H1 (cell line): Measurements from ENCODE around the gene ANKDD1A.

Experiments
- BCL11A ChIP-seq, 2 experiments: IDR thresholded peaks; one replicate each; pipeline ENCODE4 v1.6.1; 2011; ENCODE audit warnings: low read depth in 2 of 2, low read length in 2 of 2, mild to moderate bottlenecking in 2 of 2
- CHD2 ChIP-seq: IDR thresholded peaks from 2 replicates; pipeline ENCODE4 v1.6.1; 2012; ENCODE audit warnings: low read length, improper control_type of control experiment
- CREB1 ChIP-seq: IDR thresholded peaks from 2 replicates; pipeline ENCODE4 v1.6.1; 2012; ENCODE audit warnings: inconsistent platforms
- CTCF ChIP-seq, 3 experiments: IDR thresholded peaks; 1 replicate in 2 of 3; 2 replicates in 1 of 3; pipeline versions ENCODE4 v1.5.1 to v1.6.1; 2011; ENCODE audit warnings: low read length in 3 of 3, mild to moderate bottlenecking in 3 of 3, inconsistent platforms in 2 of 3, low read depth in 1 of 3, moderate library complexity in 1 of 3; ENCODE audit not compliant: insufficient read depth in 1 of 3; ENCODE audit errors: control extremely low read depth in 1 of 3
- EP300 ChIP-seq, 2 experiments: IDR thresholded peaks; 1 replicate in 1 of 2; 2 replicates in 1 of 2; pipeline ENCODE4 v1.6.1; 2011 to 2012; ENCODE audit warnings: low read depth in 2 of 2, low read length in 2 of 2, mild to moderate bottlenecking in 2 of 2, borderline replicate concordance in 1 of 2, inconsistent platforms in 1 of 2, moderate library complexity in 1 of 2
- EZH2 ChIP-seq: fragments of 200-600 bp; sonication (generic); IDR thresholded peaks from 2 replicates; pipeline ENCODE4 v1.7.1; 2012; ENCODE audit warnings: low read depth, mild to moderate bottlenecking, moderate library complexity, low read length, inconsistent platforms; ENCODE audit not compliant: severe bottlenecking
- FOSL1 ChIP-seq: IDR thresholded peaks from 2 replicates; pipeline ENCODE4 v1.6.1; 2011; ENCODE audit warnings: mild to moderate bottlenecking, low read depth, low read length, moderate library complexity; ENCODE audit not compliant: insufficient read depth
- MAFK ChIP-seq: IDR thresholded peaks from 2 replicates; pipeline ENCODE4 v1.6.1; 2012; ENCODE audit warnings: low read depth, mild to moderate bottlenecking, improper control_type of control experiment, low read length
- POLR2A ChIP-seq, 2 experiments: IDR thresholded peaks; 1 replicate in 1 of 2; 2 replicates in 1 of 2; pipeline ENCODE4 v1.6.1; 2011; ENCODE audit warnings: low read depth in 2 of 2, low read length in 2 of 2, mild to moderate bottlenecking in 2 of 2; ENCODE audit errors: control extremely low read depth in 1 of 2
- SUZ12 ChIP-seq: fragments of 200-600 bp; sonication (generic); IDR thresholded peaks from 2 replicates; pipeline ENCODE4 v1.6.1; 2012; ENCODE audit warnings: mild to moderate bottlenecking, inconsistent platforms, low read length, moderate library complexity, mixed read lengths
- TCF12 ChIP-seq: IDR thresholded peaks from 2 replicates; pipeline ENCODE4 v1.6.1; 2011; ENCODE audit warnings: low read depth, mild to moderate bottlenecking, low read length
- USF2 ChIP-seq: IDR thresholded peaks from 2 replicates; pipeline ENCODE4 v1.6.1; 2011; ENCODE audit warnings: low read length, improper control_type of control experiment
- ZNF274 ChIP-seq: IDR thresholded peaks from 2 replicates; pipeline ENCODE4 v1.7.0; 2012; ENCODE audit warnings: low read length, borderline replicate concordance; ENCODE audit errors: extremely low read depth

- no peak for TF ChIP-seq CREB1
- no peak for TF ChIP-seq CTCF (IDR thresholded peaks at IDR 0.05; ENCODE audit: control extremely low read depth in 1 of 3, insufficient read depth in 1 of 3, low read depth in 1 of 3, low read length in 3 of 3)
- no peak for TF ChIP-seq BCL11A (IDR thresholded peaks at IDR 0.05; ENCODE audit: low read depth in 2 of 2, low read length in 2 of 2)
- TF ChIP-seq ZNF274: no peak
- no peak for TF ChIP-seq EZH2
- TF ChIP-seq USF2: no peak
- TF ChIP-seq CHD2: no peak
- TF ChIP-seq POLR2A (IDR thresholded peaks at IDR 0.05; ENCODE audit: control extremely low read depth in 1 of 2, low read depth in 2 of 2, low read length in 2 of 2): no peak
- TF ChIP-seq FOSL1: no peak
- TF ChIP-seq MAFK: no peak
- no peak for TF ChIP-seq EP300 (IDR thresholded peaks at IDR 0.05; ENCODE audit: borderline replicate concordance in 1 of 2, low read depth in 2 of 2, low read length in 2 of 2)
- no peak for TF ChIP-seq TCF12
- no peak for TF ChIP-seq SUZ12
Measured at GRCh38 chr15:64930019-64930652, 18.4 kb downstream of the ANKDD1A start.
